SJCRH30 (cell line): Measurements from ENCODE around the gene DSG4. TPM values are rescaled to one million over a fixed set of nuclear protein-coding genes. Genes with fewer than 3 reads are reported as not detected.

Experiments
- DNase-seq, 2 experiments: peaks; one replicate each; pipeline ENCODE4 v3.0.0-alpha.2; 2015 to 2020
- H3K27ac ChIP-seq: fragments of 250-450 bp; sonication (Bioruptor Pico); 2 replicates; pipeline ENCODE4 v1.5.1; 2020; ENCODE audit warnings: mild to moderate bottlenecking, moderate library complexity
- H3K27me3 ChIP-seq: fragments of 250-450 bp; sonication (Bioruptor Pico); 2 replicates; pipeline ENCODE4 v1.5.1; 2020; ENCODE audit warnings: mild to moderate bottlenecking, moderate library complexity
- H3K36me3 ChIP-seq: fragments of 250-450 bp; sonication (Bioruptor Pico); 2 replicates; pipeline ENCODE4 v1.5.1; 2020; ENCODE audit warnings: mild to moderate bottlenecking, moderate library complexity
- H3K4me1 ChIP-seq: fragments of 250-450 bp; sonication (Bioruptor Pico); 2 replicates; pipeline ENCODE4 v1.5.1; 2020; ENCODE audit warnings: mild to moderate bottlenecking, moderate library complexity
- H3K4me3 ChIP-seq: fragments of 250-450 bp; sonication (Bioruptor Pico); 2 replicates; pipeline ENCODE4 v1.5.1; 2020; ENCODE audit warnings: mild to moderate bottlenecking, moderate library complexity
- H3K9me3 ChIP-seq: fragments of 250-450 bp; sonication (Bioruptor Pico); replicated peaks from 2 replicates; pipeline ENCODE4 v1.5.1; 2020; ENCODE audit warnings: mild to moderate bottlenecking, moderate library complexity
- total RNA-seq: library from RNA; depleted of rRNA; stranded (reverse); fragments of >200 nt; shearing (Covaris generic); gene quantifications from 2 replicates; pipeline ENCODE4 v1.2.3, GENCODE V29; 2014; rRNA removed

Gene DSG4
- total RNA-seq, 1 experiment from 2014 or later, result not detected

DNA sequence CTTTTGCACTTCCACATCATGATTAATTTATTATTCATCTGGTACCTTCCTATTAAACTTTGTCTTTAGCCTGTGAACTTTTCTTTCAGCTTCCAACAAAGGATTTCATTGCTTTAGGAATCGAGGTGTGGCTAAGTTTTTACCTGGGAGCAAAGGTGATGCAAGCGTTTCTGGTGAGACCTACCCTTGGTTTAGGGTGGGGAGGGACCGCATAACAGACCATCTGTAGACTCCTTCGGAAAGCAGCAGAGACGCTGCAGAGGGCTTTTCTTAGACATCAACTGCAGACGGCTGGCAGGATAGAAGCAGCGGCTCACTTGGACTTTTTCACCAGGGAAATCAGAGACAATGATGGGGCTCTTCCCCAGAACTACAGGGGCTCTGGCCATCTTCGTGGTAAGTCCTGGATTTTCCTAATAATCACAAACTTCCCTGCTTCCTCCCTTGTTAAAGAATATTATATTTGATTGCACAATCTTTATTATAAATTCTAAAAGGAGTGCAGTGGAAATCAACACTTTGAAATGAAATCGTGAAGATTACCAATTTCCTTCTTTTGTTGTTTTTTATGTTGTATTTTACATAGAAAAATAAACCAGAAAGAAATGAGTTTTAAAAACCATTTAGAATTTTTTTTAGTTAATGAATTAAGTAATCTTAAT is 71.1 kb downstream of the DSG4 start, which contains the start of gene DSG3:
DSG3 (plus strand) TSS at position 212 of the 662 bp plus-strand sequence; CDS start at position 349, 137 bp downstream.
- no peaks in the 10 kb centered on the region for H3K36me3 ChIP-seq
- H3K27ac ChIP-seq, result no peak within 1 kb of the TSS
- no peaks in the 10 kb centered on the region for H3K4me1 ChIP-seq
- DNase-seq, result no peak
- H3K9me3 ChIP-seq, result no peaks in the 10 kb centered on the region
- H3K4me3 ChIP-seq, result no peak within 1 kb of the TSS
- H3K27me3 ChIP-seq, result no peaks in the 10 kb centered on the region

- no peak overlapping the region for H3K27ac ChIP-seq
- no peaks in the 10 kb centered on the region for H3K4me1 ChIP-seq
- H3K9me3 ChIP-seq, result no peaks in the 10 kb centered on the region
- H3K36me3 ChIP-seq, result no peaks in the 10 kb centered on the region
- no peak overlapping the region for H3K4me3 ChIP-seq
- H3K27me3 ChIP-seq, result no peaks in the 10 kb centered on the region
- no peak for DNase-seq
These were observed 73.8 kb downstream of the DSG4 start for GRCh38 chr18:31450409-31450808.

- no peaks in the 10 kb centered on the region for H3K4me1 ChIP-seq
- H3K27ac ChIP-seq, result no peak overlapping the region
- H3K4me3 ChIP-seq, result no peak overlapping the region
- H3K9me3 ChIP-seq, result no peaks in the 10 kb centered on the region
- H3K36me3 ChIP-seq, result no peaks in the 10 kb centered on the region
- DNase-seq, result no peak
- no peaks in the 10 kb centered on the region for H3K27me3 ChIP-seq
These were observed 75.0 kb downstream of the DSG4 start for GRCh38 chr18:31451625-31452024.

GRCh38 chr18:31454066-31454708 is 77.6 kb downstream of the DSG4 start:
- Histone ChIP-seq H3K27me3 (no peaks in the 10 kb centered on the region), H3K4me3 (no peak overlapping the region), H3K4me1 (no peaks in the 10 kb centered on the region), H3K27ac (no peak overlapping the region), H3K9me3 (no peaks in the 10 kb centered on the region), H3K36me3 (no peaks in the 10 kb centered on the region)
- no peak for DNase-seq

Other genes starting within 250 kb of the DSG4 start
- not detected in 2 replicates for gene DSC1, start 213.9 kb upstream of the DSG4 start, total RNA-seq
- 0.03 TPM in 1 of 2 replicates, not detected in the other for gene DSG1, start 58.6 kb upstream of the DSG4 start, total RNA-seq
- not detected in 2 replicates for gene DSG3, start 71.0 kb downstream of the DSG4 start, total RNA-seq
- 4.8 and 4.9 TPM in 2 replicates for gene DSG2, start 121.4 kb downstream of the DSG4 start, total RNA-seq
- gene TTR, start 215.1 kb downstream of the DSG4 start, total RNA-seq, result not detected in 2 replicates